GM23338 (cell line): Measurements from ENCODE around the gene BLZF1. TPM values are rescaled to one million over a fixed set of nuclear protein-coding genes. Genes with fewer than 3 reads are reported as not detected.
A peak's percentile ranks its signal among the peaks of the same experiment; 100 is the strongest.

Experiments used
- ATAC-seq: fragments of 200-7000 bp; cut with Tn5 transposase; 3 replicates; pipeline ENCODE4 v1.9.1; 2020
- DNase-seq: peaks from one replicate; pipeline ENCODE4 v3.0.0-alpha.2; 2015; ENCODE audit warnings: low spot score
- H2AFZ ChIP-seq: fragments of 200-600 bp; sonication (generic); 2 replicates; pipeline ENCODE4 v1.8.0; 2016; ENCODE audit warnings: antibody characterized with exemption, mild to moderate bottlenecking, moderate library complexity
- H3F3A ChIP-seq: fragments of 200-600 bp; sonication (generic); replicated peaks from 2 replicates; pipeline ENCODE4 v1.8.0; 2017; ENCODE audit warnings: antibody characterized with exemption, mixed run types, low read depth
- H3K27ac ChIP-seq: fragments of 200-600 bp; sonication (generic); 2 replicates; pipeline ENCODE4 v1.6.1; 2016; ENCODE audit warnings: low read depth
- H3K27me3 ChIP-seq: fragments of 200-600 bp; sonication (generic); 2 replicates; pipeline ENCODE4 v1.8.0; 2016; ENCODE audit warnings: mild to moderate bottlenecking, mixed run types, moderate library complexity; ENCODE audit not compliant: insufficient read depth
- H3K36me3 ChIP-seq: fragments of 200-600 bp; sonication (generic); 2 replicates; pipeline ENCODE4 v1.8.0; 2016; ENCODE audit warnings: mild to moderate bottlenecking; ENCODE audit not compliant: insufficient read depth
- H3K4me1 ChIP-seq: fragments of 200-600 bp; sonication (generic); 2 replicates; pipeline ENCODE4 v1.8.0; 2016; ENCODE audit warnings: mild to moderate bottlenecking, moderate library complexity; ENCODE audit not compliant: insufficient read depth
- H3K4me2 ChIP-seq: fragments of 200-600 bp; sonication (generic); 2 replicates; pipeline ENCODE4 v1.7.1; 2017; ENCODE audit warnings: mixed run types
- H3K4me3 ChIP-seq: fragments of 200-600 bp; sonication (generic); 2 replicates; pipeline ENCODE4 v1.6.1; 2016; ENCODE audit warnings: mixed run types
- H3K79me2 ChIP-seq: fragments of 200-600 bp; sonication (generic); replicated peaks from 2 replicates; pipeline ENCODE4 v1.8.0; 2017; ENCODE audit warnings: mild to moderate bottlenecking; ENCODE audit not compliant: insufficient read depth
- H3K9me2 ChIP-seq: fragments of 200-600 bp; sonication (generic); 2 replicates; pipeline ENCODE4 v1.8.0; 2017; ENCODE audit not compliant: insufficient read depth
- H4K20me1 ChIP-seq: fragments of 200-600 bp; sonication (generic); replicated peaks from 2 replicates; pipeline ENCODE4 v1.8.0; 2017; ENCODE audit warnings: mild to moderate bottlenecking; ENCODE audit not compliant: insufficient read depth
- H3K27ac Mint-ChIP-seq: 2 replicates; pipeline ENCODE4 v1.8.0; 2020; ENCODE audit warnings: inconsistent platforms, mild to moderate bottlenecking, moderate library complexity, mixed read lengths
- H3K27me3 Mint-ChIP-seq: 3 replicates; pipeline ENCODE4 v1.8.0; 2022; ENCODE audit warnings: low read depth, mild to moderate bottlenecking, moderate library complexity, mixed read lengths, inconsistent platforms; ENCODE audit not compliant: insufficient read depth, poor library complexity
- H3K36me3 Mint-ChIP-seq: 3 replicates; pipeline ENCODE4 v1.8.0; 2021; ENCODE audit warnings: low read depth, mild to moderate bottlenecking, inconsistent platforms, moderate library complexity, mixed read lengths
- H3K4me1 Mint-ChIP-seq: 3 replicates; pipeline ENCODE4 v1.8.0; 2020; ENCODE audit warnings: mild to moderate bottlenecking, inconsistent platforms, mixed read lengths
- H3K4me3 Mint-ChIP-seq: 3 replicates; pipeline ENCODE4 v1.8.0; 2021; ENCODE audit warnings: moderate library complexity, mild to moderate bottlenecking, inconsistent platforms, mixed read lengths
- H3K9me3 Mint-ChIP-seq: 3 replicates; pipeline ENCODE4 v1.8.0; 2020; ENCODE audit warnings: moderate library complexity, mild to moderate bottlenecking, inconsistent platforms, mixed read lengths
- CREB1 ChIP-seq: fragments of 250-450 bp; sonication (Bioruptor Pico); IDR thresholded peaks from 2 replicates; pipeline ENCODE4 v1.5.0; 2020; ENCODE audit warnings: low read depth, mild to moderate bottlenecking, moderate library complexity
- EZH2 ChIP-seq: fragments of 200-600 bp; sonication (generic); IDR thresholded peaks from one replicate; pipeline ENCODE4 v1.8.0; 2017; ENCODE audit warnings: antibody characterized with exemption, mild to moderate bottlenecking, low read depth; ENCODE audit not compliant: unreplicated experiment
- EZH2phosphoT487 ChIP-seq: fragments of 200-600 bp; sonication (generic); IDR thresholded peaks from one replicate; pipeline ENCODE4 v1.8.1; 2018; ENCODE audit warnings: antibody characterized with exemption; ENCODE audit not compliant: unreplicated experiment
- JUNB ChIP-seq: IDR thresholded peaks from one replicate; pipeline ENCODE4 v1.6.1; 2016; ENCODE audit warnings: antibody characterized with exemption; ENCODE audit not compliant: unreplicated experiment
- NANOG ChIP-seq: IDR thresholded peaks from 2 replicates; pipeline ENCODE4 v1.6.1; 2016; ENCODE audit warnings: antibody characterized with exemption, borderline replicate concordance
- POLR2AphosphoS5 ChIP-seq: IDR thresholded peaks from 2 replicates; pipeline ENCODE4 v1.6.1; 2016; ENCODE audit warnings: antibody characterized with exemption, low read depth
- STAT1 ChIP-seq: IDR thresholded peaks from one replicate; pipeline ENCODE4 v1.6.1; 2016; ENCODE audit warnings: antibody characterized with exemption; ENCODE audit not compliant: unreplicated experiment
- ZNF114 ChIP-seq: fragments of 250-450 bp; sonication (Bioruptor Pico); IDR thresholded peaks from 2 replicates; pipeline ENCODE4 v1.5.0; 2020; ENCODE audit warnings: mild to moderate bottlenecking, moderate library complexity
- ZNF331 ChIP-seq: fragments of 250-450 bp; sonication (Bioruptor Pico); IDR thresholded peaks from 2 replicates; pipeline ENCODE4 v1.5.0; 2020; ENCODE audit warnings: low read depth, mild to moderate bottlenecking, moderate library complexity
- polyA plus RNA-seq: library from polyadenylated mRNA; unstranded; fragments of >200 nt; fragmentation: Nextera tagmentation; extraction: Ambion mirVana; gene quantifications from 2 replicates; pipeline ENCODE4 v1.2.1, GENCODE V29; 2016
- total RNA-seq: library from RNA; depleted of rRNA; stranded (reverse); fragments of >200 nt; shearing (Covaris generic); gene quantifications from 2 replicates; pipeline ENCODE4 v1.2.3, GENCODE V29; 2014
- TF ChIP-seq, protein P1 (sequence below): IDR thresholded peaks from one replicate; pipeline ENCODE4 v1.6.1; 2018; ENCODE audit warnings: antibody characterized with exemption; ENCODE audit not compliant: unreplicated experiment
- TF ChIP-seq, protein P2 (sequence below): IDR thresholded peaks from 2 replicates; pipeline ENCODE4 v1.6.1; 2016; ENCODE audit warnings: antibody characterized with exemption
- TF ChIP-seq, protein P3 (sequence below), 2 experiments: fragments of 200-600 bp in 1 of 2; sonication (generic) in 1 of 2; conservative IDR thresholded peaks; 2 replicates each; pipeline versions ENCODE4 v1.5.1 to v1.6.1; 2016 to 2017; ENCODE audit warnings: antibody characterized with exemption in 2 of 2, low read depth in 2 of 2, mild to moderate bottlenecking in 2 of 2, moderate library complexity in 1 of 2
- TF ChIP-seq, protein P4 (sequence below): fragments of 250-450 bp; sonication (Bioruptor Pico); IDR thresholded peaks from 2 replicates; pipeline ENCODE4 v1.5.0; 2020; ENCODE audit warnings: mild to moderate bottlenecking, moderate library complexity

Gene BLZF1
- total and polyA plus RNA-seq, 2 experiments from 2014 or later: 9.5 to 14.5 TPM

DNA sequence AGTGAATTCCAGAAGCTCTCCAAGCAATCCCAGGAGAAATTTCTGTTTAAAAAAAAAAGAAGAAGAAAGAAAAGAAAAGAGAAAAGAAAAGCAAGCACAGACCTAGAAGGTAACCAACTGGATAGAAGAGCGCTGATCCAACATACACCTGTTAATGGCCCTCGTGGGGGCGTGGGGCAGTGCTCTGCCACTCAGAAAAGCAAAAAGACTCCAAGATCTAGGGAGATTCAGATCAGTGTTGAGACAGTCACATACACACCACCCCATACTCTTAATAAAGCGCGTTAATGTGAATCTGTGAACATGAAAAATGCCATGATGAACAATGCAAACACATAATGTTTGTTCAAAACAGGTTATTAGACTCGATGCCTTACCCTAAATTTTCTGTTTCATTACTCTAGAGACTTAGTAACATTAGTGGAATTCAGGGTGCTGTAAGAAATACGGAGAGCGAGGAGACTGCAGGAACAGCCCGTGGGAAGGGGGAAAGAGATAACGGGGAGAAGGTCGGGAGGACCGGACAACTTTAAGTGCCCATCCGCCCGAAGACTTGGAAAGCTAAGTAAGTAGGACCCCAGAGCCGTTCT is 804 bp upstream of the BLZF1 start:
- peak overlapping the region; percentile 63 for H2AFZ ChIP-seq
- Mint-ChIP-seq H3K36me3 (peaks cover 6% of the 10 kb centered on the region; the same call in 2 of the 3 replicates), H3K4me1 (no peaks in the 10 kb centered on the region), H3K27me3 (no peaks in the 10 kb centered on the region), H3K4me3 (no peak overlapping the region), H3K9me3 (no peaks in the 10 kb centered on the region; the same call in 2 of the 3 replicates), H3K27ac (no peak overlapping the region)
- peaks cover 18% of the 10 kb centered on the region for H3K4me1 ChIP-seq
- ATAC-seq: no peak
- H3K4me2 ChIP-seq: peak overlapping the region; percentile 86
- no peak for TF ChIP-seq EZH2phosphoT487
- TF ChIP-seq CREB1 (CRISPR knock-in tag): no peak
- TF ChIP-seq STAT1: no peak
- TF ChIP-seq, protein P1, sequence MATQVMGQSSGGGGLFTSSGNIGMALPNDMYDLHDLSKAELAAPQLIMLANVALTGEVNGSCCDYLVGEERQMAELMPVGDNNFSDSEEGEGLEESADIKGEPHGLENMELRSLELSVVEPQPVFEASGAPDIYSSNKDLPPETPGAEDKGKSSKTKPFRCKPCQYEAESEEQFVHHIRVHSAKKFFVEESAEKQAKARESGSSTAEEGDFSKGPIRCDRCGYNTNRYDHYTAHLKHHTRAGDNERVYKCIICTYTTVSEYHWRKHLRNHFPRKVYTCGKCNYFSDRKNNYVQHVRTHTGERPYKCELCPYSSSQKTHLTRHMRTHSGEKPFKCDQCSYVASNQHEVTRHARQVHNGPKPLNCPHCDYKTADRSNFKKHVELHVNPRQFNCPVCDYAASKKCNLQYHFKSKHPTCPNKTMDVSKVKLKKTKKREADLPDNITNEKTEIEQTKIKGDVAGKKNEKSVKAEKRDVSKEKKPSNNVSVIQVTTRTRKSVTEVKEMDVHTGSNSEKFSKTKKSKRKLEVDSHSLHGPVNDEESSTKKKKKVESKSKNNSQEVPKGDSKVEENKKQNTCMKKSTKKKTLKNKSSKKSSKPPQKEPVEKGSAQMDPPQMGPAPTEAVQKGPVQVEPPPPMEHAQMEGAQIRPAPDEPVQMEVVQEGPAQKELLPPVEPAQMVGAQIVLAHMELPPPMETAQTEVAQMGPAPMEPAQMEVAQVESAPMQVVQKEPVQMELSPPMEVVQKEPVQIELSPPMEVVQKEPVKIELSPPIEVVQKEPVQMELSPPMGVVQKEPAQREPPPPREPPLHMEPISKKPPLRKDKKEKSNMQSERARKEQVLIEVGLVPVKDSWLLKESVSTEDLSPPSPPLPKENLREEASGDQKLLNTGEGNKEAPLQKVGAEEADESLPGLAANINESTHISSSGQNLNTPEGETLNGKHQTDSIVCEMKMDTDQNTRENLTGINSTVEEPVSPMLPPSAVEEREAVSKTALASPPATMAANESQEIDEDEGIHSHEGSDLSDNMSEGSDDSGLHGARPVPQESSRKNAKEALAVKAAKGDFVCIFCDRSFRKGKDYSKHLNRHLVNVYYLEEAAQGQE: no peak
- no peak for TF ChIP-seq NANOG
- TF ChIP-seq, protein P2, sequence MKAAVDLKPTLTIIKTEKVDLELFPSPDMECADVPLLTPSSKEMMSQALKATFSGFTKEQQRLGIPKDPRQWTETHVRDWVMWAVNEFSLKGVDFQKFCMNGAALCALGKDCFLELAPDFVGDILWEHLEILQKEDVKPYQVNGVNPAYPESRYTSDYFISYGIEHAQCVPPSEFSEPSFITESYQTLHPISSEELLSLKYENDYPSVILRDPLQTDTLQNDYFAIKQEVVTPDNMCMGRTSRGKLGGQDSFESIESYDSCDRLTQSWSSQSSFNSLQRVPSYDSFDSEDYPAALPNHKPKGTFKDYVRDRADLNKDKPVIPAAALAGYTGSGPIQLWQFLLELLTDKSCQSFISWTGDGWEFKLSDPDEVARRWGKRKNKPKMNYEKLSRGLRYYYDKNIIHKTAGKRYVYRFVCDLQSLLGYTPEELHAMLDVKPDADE: no peak
- TF ChIP-seq POLR2AphosphoS5: no peak
- no peak for TF ChIP-seq JUNB
- no peak for TF ChIP-seq EZH2
- TF ChIP-seq, protein P3, sequence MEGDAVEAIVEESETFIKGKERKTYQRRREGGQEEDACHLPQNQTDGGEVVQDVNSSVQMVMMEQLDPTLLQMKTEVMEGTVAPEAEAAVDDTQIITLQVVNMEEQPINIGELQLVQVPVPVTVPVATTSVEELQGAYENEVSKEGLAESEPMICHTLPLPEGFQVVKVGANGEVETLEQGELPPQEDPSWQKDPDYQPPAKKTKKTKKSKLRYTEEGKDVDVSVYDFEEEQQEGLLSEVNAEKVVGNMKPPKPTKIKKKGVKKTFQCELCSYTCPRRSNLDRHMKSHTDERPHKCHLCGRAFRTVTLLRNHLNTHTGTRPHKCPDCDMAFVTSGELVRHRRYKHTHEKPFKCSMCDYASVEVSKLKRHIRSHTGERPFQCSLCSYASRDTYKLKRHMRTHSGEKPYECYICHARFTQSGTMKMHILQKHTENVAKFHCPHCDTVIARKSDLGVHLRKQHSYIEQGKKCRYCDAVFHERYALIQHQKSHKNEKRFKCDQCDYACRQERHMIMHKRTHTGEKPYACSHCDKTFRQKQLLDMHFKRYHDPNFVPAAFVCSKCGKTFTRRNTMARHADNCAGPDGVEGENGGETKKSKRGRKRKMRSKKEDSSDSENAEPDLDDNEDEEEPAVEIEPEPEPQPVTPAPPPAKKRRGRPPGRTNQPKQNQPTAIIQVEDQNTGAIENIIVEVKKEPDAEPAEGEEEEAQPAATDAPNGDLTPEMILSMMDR (conservative IDR thresholded peaks at IDR 0.05; ENCODE audit: low read depth in 2 of 2): no peak
- no peak for TF ChIP-seq ZNF114 (CRISPR knock-in tag)
- TF ChIP-seq ZNF331 (CRISPR knock-in tag): no peak
- TF ChIP-seq, protein P4, sequence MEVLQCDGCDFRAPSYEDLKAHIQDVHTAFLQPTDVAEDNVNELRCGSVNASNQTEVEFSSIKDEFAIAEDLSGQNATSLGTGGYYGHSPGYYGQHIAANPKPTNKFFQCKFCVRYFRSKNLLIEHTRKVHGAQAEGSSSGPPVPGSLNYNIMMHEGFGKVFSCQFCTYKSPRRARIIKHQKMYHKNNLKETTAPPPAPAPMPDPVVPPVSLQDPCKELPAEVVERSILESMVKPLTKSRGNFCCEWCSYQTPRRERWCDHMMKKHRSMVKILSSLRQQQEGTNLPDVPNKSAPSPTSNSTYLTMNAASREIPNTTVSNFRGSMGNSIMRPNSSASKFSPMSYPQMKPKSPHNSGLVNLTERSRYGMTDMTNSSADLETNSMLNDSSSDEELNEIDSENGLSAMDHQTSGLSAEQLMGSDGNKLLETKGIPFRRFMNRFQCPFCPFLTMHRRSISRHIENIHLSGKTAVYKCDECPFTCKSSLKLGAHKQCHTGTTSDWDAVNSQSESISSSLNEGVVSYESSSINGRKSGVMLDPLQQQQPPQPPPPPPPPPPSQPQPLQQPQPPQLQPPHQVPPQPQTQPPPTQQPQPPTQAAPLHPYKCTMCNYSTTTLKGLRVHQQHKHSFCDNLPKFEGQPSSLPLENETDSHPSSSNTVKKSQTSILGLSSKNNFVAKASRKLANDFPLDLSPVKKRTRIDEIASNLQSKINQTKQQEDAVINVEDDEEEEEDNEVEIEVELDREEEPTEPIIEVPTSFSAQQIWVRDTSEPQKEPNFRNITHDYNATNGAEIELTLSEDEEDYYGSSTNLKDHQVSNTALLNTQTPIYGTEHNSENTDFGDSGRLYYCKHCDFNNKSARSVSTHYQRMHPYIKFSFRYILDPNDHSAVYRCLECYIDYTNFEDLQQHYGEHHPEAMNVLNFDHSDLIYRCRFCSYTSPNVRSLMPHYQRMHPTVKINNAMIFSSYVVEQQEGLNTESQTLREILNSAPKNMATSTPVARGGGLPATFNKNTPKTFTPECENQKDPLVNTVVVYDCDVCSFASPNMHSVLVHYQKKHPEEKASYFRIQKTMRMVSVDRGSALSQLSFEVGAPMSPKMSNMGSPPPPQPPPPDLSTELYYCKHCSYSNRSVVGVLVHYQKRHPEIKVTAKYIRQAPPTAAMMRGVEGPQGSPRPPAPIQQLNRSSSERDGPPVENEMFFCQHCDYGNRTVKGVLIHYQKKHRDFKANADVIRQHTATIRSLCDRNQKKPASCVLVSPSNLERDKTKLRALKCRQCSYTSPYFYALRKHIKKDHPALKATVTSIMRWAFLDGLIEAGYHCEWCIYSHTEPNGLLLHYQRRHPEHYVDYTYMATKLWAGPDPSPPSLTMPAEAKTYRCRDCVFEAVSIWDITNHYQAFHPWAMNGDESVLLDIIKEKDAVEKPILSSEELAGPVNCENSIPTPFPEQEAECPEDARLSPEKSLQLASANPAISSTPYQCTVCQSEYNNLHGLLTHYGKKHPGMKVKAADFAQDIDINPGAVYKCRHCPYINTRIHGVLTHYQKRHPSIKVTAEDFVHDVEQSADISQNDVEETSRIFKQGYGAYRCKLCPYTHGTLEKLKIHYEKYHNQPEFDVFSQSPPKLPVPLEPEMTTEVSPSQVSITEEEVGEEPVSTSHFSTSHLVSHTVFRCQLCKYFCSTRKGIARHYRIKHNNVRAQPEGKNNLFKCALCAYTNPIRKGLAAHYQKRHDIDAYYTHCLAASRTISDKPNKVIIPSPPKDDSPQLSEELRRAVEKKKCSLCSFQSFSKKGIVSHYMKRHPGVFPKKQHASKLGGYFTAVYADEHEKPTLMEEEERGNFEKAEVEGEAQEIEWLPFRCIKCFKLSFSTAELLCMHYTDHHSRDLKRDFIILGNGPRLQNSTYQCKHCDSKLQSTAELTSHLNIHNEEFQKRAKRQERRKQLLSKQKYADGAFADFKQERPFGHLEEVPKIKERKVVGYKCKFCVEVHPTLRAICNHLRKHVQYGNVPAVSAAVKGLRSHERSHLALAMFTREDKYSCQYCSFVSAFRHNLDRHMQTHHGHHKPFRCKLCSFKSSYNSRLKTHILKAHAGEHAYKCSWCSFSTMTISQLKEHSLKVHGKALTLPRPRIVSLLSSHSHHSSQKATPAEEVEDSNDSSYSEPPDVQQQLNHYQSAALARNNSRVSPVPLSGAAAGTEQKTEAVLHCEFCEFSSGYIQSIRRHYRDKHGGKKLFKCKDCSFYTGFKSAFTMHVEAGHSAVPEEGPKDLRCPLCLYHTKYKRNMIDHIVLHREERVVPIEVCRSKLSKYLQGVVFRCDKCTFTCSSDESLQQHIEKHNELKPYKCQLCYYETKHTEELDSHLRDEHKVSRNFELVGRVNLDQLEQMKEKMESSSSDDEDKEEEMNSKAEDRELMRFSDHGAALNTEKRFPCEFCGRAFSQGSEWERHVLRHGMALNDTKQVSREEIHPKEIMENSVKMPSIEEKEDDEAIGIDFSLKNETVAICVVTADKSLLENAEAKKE (CRISPR knock-in tag): no peak
- peaks cover 48% of the 10 kb centered on the region for H3K79me2 ChIP-seq
- H3F3A ChIP-seq: no peaks in the 10 kb centered on the region
- no peak overlapping the region for H3K27ac ChIP-seq
- peaks cover 4% of the 10 kb centered on the region; the same call in 1 of the 2 replicates for H3K36me3 ChIP-seq
- no peaks in the 10 kb centered on the region for H3K27me3 ChIP-seq
- H4K20me1 ChIP-seq: no peaks in the 10 kb centered on the region
- H3K4me3 ChIP-seq: peak overlapping the region; percentile 60
- H3K9me2 ChIP-seq: no peaks in the 10 kb centered on the region
- DNase-seq: peak; percentile 3
